T-helper 22 cell (primary cell): ENCODE results near the gene EXOC4.
"Not testable (repeated sequence)": the region's sequence is repeated elsewhere in the genome, so short reads cannot be mapped to it uniquely, and the experiment has no call there.

Source experiments
- DNase-seq: peaks from one replicate; pipeline ENCODE4 v3.0.0-alpha.2; 2020; ENCODE audit warnings: low read depth

Gene EXOC4

DNA sequence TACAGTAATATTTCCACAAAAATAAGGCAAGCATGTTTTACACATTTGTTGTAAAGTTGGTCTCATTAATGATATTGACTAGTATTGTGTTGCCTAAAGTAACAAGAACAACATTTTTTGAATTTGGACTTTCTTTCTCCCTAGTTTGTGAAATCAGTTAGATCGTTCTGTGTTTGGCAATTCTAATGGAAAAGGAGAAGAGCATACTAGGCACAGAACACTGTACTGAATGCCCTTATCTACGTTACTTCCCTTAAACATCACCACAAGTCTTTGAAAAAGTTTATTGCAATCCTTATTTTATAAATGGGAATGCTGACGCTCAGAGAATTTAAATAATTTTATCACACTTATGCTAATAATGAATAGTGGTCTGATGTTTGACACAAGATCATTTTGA lies 372.2 kb downstream of the EXOC4 start:
- DNase-seq = no peak

DNA sequence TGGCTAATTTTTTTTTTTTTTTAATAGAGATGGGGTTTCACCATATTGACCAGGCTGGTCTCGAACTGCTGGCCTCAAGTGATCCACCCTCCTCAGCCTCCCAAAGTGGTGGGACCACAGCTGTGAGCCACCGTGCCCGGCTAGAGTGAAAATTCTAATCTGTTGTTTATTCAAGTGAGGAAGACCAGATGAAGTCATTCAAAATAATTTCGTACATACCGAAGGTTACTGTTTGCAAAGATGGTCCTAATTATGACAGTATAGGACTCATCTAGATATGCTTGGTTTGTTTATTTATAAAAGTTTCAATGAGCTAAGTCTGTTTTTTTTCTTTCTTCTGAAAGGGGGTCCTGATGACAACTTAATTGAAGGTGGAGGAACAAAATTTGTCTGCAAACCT lies 376.8 kb downstream of the EXOC4 start:
- DNase-seq = no peak

DNA sequence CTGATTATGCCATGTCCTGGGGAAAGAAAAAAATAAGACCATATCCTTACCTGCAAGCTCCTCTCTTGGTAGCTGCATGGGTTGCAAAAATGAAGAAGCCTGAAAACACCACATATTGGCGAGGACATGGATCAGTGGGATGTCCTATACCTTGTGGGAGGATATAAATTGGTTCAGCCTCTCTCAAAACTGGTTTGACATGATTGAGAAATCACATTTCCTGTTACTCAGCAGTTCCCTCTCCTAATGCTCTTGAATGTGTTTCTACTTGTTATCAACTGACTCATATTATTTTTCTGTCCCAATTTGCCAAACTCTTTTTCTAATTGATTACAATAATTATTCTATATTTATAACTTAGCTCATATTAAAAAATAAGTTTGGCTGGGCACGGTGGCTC lies 380.2 kb downstream of the EXOC4 start:
- DNase-seq = no peak

DNA sequence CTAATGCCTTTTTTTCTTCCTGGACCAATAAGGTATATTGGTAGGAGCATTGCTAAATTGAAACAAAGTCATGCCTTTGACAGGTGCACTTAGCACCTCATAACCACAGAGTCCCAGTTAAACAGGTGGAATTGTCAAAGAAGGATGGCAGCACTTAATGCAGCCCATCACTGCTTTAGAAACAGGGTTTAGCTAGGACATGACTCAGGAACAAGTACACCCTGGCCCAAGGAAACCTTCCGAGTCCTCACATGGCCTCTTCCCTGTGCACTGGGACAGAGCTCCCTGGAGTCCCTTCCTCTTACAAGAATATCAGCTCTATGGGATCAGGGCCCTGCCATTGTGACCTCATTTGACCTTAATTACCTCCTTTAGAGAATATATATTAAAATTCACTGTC lies 382.7 kb downstream of the EXOC4 start:
- DNase-seq = no peak

DNA sequence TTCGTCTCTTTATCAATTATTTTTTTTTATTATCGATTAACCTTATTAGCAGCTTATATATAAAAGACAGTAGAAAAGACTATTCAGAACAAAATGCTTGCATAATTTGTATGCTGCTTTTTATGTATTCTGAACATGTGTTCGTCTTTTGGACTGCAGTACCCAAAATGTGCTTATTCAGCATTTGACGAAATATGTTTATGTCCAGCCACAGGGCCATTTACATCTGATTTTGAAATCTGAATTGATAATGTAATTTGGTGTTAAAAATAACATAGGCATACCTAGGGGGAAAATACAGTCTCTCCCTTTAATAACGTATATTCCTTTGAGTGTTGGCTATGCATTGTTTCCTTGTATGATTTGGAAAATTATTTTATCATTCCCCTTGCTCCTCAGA lies 386.0 kb downstream of the EXOC4 start:
- no peak for DNase-seq

DNA sequence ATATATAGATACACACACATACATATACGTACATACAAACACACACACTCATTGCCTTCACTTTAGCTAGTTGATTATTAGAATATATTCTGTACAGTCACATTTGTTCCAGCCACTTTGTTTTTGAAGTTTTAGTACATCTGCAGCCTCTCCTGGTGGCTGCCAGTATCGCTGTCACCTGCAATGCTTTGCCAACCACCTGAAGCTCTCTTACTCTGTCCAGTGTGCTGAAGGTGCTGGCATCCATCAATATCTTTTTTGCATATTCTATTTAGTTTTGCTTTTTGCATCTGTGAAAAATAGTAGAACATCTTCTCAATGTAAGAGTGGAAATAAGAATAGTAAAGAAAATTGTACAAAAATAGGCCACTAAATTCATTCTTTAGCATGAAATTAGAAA lies 388.6 kb downstream of the EXOC4 start:
- no peak for DNase-seq

DNA sequence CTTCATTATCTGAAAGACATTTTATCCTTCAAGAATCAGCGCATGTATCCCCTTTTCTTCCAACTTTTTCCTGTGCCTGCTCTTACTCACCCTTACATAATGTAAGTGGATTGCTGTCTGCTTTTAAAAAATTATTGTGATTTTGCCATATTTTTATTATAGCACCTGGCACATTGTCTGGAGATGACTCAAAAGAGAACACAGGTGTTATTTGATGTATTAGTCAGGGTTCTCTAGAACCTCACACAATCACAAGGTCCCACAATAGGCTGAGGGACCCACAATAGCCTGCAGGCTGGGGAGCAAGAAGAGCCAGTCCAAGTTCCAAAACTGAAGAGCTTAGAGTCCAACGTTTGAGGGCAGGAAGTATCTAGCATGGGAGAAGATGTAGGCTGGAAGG lies 390.0 kb downstream of the EXOC4 start:
- DNase-seq = no peak

DNA sequence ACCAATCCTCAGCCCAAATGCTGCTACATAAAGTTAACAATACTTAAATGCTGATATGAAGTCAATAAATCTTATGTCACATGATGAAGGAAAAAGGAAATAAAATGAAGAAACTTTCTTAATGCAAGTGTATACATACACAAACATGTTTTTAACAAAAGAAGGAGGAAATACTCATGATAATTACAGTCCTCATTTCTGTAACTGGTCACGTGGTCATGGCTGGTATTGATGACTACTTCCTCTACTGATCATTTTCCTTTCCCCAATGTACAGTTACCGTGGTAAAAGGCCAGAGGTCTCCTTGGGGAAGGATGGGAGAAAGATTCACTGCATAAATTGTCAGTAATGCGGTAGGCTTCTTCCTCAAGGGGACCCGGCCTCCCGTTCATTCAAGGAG lies 390.8 kb downstream of the EXOC4 start:
- DNase-seq = not testable (repeated sequence)

DNA sequence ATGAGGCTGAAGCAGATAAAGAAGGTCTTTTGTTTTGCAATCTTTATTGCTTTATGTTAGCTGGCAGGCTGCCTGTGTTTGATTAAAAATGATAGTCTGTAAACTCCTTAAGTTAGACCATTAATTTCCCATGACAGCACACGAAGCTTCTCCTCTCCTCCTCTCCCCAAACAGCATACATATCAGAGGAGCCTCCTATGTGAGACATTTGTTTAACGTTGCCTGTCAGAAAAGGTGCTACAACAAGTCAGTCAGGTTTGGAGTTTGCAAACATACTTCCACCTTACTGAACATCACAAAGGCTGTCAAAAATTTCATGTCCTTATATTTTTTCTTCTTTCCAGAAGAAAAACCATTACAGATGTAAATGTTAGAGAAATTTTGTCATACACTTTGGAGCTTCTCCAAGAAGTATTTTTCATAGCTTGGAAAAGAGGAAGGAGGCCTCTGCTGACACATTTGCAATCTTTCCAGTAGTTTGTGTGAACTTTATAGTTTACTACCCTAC lies 393.1 kb downstream of the EXOC4 start:
- no peak for DNase-seq

DNA sequence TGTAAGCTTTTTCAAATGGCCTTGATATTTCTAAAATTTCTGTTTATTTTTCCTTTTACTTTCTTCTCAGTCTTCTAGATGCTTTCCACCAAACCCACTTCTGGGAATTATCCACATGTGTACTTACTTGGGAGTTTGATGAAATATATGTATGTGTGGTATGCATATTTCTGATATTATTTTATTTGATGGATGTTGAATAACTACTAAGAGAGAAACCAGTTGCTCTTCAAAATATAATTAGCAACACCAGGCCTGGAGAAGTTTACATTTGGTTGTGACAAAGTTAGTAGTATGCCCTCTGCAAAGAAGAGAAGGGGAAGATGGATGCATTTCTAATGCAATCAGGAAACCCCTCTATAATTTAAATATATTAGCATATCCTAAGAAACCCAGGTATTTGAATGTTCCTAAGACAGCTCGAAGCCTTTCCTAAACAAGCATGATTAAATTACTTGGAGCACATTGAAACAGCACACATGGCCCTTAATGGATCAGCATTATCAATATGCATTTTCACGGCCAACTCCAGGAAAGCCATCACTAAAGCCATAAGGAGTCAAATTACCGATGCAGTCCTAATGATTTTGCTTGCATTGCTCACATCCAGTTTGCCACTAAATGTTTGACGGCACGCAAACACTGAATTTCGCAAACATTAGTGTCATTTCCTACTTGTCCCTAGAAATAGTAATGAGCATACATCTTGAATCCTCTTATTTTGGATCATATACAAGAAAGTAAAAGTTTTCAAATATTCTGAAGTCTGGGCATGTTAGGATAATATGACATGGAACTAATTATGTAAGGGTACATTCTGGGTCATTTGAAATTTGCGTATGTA lies 393.8 kb downstream of the EXOC4 start:
- DNase-seq = no peak

DNA sequence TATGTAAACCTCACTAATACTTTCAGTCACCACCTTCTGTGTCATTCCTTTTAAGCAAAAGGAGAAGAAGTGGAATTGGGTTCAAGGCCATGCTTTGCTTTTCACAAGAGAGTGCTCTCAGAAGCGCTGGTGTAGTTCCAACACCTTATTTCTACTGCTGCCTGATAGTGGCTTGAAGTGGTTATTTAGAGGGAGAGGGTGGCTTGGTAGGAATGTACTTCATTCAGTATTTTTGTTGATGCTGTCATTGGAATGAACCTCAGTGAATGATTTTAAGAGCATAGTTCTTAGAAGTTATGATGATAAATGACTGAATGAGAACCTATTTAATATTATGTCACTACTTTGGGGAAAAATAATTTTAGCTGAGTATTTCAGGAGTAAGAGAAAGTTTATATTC lies 396.7 kb downstream of the EXOC4 start:
- no peak for DNase-seq

DNA sequence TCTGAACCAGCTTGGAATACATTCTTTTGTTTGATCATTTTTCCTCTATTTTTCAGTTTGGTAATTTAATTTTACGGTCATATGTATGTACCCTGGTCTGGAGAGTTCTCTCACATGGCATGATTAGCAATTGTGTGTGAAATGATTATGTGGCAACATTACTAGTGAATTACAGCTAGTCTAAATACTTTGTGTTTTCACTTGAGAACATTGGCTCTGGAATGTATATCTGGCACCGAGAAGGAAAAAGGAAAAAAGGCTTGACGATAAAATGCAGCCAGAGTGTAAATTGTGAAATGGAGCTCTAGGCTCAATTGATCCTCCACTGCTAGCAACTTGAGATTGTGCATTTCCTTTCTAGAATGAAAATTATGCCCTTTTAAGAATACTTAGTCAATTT lies 397.2 kb downstream of the EXOC4 start:
- DNase-seq = no peak

DNA sequence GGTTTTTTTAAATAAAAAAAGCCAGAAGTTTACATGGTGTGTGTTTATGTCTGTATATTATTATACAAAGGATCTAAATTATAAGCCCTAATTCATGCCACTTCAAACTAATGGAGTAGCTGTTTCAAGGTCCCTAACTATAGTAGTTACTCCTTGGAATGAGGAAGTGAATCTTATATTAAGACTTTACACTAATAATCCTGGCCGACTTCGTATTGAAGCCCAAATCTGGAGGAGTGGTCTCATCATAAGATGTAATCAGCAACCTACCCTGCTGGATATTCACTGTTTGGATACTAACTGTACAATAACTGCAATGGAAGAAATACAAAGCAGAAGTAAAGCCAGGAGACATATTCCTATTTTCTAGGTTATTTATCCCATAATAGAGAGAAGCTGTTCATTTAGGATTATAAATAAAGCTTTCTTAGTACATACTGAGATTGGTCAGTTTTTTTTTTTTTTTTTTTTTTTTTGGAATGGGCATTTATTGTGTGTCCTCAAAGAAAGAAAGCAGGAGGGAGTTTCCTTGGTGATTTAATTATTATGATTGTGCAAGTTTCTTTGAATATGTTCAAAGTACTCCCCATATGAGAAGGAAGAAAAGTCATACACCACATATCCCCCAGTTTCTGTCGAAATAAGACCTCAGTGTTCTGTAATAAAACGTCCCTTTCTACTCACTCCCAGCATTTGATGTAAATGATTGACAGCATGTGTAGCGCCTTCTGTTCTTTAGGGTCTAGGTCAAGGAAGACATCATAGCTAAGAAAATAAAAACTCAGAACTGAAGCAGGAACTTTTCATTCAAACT lies 397.8 kb downstream of the EXOC4 start:
- no peak for DNase-seq

DNA sequence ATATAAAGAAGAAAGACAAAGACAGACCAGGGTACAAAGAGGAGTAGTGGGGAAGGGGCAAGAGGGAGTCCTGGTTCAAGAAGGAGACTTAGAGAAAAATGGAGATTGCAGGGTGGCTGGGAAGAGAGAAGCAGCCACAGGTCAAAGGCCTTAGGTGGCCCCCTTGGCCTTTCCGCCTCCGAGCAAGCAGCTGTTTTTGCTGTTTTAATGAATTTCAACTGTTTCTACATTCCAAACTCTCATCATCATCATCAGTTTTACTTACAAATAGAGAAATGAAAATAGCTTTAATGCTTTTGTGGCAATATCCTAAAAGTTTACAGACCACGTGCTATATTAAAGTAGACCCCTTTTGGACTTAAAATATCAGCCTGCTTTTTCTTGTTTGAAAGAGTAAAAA lies 399.7 kb downstream of the EXOC4 start:
- no peak for DNase-seq

DNA sequence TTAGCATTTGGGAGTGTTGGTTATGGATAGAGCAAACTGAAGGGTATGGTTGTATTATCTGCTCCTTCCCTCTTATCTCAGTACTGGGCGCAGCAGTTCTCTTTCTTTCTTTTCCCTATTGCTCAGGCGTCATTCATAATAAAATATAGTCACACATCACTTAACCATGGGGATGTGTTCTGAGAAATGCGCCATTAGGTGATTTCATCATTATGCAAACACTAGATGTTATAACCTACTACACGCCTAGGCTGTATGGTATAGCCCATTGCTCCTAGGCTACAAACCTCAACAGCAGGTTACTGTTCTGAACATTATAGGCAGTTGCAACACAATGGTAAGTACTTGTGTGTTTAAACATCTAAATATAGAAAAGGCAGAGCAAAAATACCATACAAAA lies 401.7 kb downstream of the EXOC4 start:
- DNase-seq = no peak

DNA sequence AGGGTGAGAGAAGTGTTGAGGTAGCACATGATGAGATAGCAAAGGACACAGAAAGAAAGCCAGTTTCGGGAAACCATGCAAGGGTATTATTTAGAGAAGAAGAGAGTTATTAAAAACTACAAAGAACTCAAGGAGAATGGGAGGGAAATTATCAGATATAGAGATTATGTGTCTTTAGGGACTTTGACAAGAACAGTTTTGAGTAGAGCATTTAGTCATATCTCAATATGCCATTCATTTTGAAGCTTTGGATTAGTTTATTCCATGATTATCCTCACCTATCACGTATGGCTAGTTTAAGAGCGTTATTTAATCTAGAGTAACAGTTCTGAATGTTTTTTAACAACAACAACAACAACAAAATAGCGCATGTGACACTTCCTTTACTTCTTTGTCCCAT lies 409.4 kb downstream of the EXOC4 start:
- DNase-seq = no peak

DNA sequence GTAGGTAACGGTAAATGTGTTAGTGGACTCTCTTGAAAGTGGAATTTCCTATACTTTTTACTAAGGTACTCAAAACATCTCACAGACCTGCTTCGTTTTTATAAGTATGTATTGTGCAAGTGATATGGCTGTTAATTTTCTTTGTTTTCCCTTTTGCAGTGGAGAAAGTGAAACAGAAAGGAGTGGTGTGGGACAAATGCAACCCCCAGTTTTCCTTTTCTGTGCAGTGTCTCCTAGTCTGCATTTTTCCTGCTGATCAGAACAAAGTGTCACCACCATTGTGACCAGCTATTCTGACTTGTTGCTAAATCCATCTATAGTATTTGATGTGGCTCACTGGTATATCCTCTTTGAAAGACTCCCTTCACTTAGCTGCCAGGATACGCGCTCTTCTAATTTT lies 410.0 kb downstream of the EXOC4 start:
- DNase-seq = no peak

DNA sequence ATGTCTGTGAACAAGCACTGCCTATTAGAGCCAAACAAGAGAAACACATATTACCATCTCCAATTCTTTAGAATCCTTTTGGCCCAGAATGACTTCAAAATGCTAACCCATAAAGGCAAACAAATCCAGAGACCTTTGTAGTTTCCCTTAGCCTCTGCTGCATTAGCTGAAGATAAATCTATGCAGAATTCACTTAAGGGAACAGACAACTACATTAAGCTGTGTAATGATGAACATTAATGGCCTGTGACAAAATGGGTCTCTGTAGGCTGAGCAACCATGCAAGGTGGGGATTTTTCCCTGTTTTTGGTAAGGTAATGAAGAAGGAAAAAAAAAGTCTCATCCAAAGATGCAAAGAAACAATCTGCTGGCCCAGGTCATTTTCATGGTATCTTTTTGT lies 411.6 kb downstream of the EXOC4 start:
- no peak for DNase-seq

DNA sequence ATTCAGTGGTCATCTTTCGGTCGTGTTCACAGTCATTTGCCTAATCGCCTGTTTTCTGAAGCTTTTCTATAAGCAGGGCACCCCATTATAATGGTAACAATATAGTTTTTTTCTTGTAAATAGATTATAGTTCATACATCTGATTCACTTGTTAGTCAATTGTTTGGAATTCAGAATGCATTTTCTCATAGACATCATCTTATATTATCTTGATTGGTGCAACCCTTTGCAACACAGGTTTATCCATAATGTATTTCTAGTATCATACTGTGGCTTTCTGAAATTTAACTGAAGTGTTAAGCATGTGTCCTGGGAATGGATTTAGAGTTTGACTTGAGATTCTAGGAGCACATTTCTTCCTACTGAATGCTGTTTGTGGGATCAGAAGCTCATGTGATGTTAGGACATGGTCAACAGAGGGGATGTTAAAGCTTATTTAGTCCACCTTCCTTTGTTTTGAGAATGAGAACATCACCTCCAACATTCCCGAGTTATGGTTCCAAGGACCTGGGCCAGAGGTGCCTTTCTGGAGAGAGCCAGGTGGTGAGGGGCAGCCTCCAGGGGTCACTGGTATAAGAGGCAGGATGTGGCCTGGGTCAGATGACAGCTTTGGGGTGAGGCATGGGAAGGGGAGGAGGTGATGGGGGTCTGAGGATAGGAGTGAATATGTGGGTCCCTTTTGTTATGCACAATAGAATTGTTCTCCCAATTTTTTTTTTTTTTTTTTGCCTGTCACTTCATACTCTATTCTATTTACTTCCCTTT lies 415.6 kb downstream of the EXOC4 start:
- DNase-seq = no peak

DNA sequence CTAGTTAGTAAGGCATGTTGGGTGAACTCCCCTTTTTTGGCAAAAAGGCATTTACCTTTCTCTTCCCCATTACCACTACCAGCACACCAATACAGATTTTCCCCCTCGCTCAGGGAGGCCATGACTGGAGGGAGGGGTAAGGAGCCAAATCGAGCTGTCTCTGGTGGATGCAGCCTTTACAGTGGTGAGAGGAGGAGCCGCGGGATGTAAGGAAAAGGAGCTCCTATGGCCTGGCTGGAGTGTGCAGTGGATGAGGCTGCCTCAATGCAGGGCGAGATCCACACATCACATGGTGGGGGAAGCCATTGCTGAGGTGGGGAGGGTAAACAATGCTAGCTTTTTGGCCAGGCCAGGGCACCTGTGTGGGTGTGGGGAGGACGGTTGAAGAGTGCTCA lies 416.2 kb downstream of the EXOC4 start:
- DNase-seq = no peak

DNA sequence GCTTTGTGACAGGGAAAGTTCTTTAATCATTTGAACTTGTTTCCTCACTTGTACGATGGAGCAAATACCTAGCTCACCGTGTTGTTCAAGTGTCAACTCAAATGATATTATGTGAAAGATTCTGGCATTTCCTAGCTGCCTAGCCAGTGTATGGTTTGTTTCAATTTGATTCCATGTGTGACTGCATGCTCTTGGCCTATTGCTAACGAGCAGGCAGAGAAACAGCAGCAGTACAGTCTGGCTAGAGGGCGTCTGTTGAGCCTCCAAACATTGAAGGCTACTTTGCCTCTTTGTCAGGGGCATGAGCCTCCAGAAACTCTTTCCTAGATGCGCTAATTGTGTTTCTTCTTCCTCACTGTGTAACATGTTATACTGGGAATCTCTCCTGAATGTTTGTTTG lies 417.4 kb downstream of the EXOC4 start:
- DNase-seq = no peak

DNA sequence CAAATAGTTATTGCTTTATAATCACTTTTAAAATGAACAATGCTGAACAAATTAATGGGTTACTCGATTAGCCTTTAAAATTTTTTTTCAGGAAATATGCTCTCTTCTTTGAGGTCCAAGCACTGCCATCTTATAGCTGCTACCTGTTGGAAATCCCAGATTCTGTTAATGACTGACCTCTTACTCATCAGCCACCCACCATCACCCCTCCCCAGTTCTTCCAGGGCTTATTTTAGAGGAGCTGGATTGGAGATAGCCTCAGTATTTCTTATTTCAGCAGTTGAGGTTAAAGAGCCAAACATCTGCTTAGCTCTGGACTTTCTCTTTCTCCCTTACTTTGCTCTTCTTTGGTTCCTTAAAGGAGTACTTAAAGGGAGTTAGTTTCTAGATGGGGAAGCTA lies 420.0 kb downstream of the EXOC4 start:
- no peak for DNase-seq
